Stimulated activated naive CD8-positive, alpha-beta T cell treated with anti-CD3 and anti-CD28 coated beads, Interleukin-15, Interleukin-2, amounts not matched to agents 100 U/mL and 50 U/mL, for 24 hours (primary cell): ENCODE measurements around the gene RAB11FIP3.
"Not testable (repeated sequence)": the region's sequence is repeated elsewhere in the genome, so short reads cannot be mapped to it uniquely, and the experiment has no call there.

Source experiments
- ATAC-seq: fragments of 150-1000 bp; cut with Tn5 transposase; one replicate; pipeline ENCODE4 v1.10.0; 2021
- DNase-seq: peaks from one replicate; pipeline ENCODE4 v3.0.0; 2021

The RAB11FIP3 gene, protein sequence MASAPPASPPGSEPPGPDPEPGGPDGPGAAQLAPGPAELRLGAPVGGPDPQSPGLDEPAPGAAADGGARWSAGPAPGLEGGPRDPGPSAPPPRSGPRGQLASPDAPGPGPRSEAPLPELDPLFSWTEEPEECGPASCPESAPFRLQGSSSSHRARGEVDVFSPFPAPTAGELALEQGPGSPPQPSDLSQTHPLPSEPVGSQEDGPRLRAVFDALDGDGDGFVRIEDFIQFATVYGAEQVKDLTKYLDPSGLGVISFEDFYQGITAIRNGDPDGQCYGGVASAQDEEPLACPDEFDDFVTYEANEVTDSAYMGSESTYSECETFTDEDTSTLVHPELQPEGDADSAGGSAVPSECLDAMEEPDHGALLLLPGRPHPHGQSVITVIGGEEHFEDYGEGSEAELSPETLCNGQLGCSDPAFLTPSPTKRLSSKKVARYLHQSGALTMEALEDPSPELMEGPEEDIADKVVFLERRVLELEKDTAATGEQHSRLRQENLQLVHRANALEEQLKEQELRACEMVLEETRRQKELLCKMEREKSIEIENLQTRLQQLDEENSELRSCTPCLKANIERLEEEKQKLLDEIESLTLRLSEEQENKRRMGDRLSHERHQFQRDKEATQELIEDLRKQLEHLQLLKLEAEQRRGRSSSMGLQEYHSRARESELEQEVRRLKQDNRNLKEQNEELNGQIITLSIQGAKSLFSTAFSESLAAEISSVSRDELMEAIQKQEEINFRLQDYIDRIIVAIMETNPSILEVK

DNA sequence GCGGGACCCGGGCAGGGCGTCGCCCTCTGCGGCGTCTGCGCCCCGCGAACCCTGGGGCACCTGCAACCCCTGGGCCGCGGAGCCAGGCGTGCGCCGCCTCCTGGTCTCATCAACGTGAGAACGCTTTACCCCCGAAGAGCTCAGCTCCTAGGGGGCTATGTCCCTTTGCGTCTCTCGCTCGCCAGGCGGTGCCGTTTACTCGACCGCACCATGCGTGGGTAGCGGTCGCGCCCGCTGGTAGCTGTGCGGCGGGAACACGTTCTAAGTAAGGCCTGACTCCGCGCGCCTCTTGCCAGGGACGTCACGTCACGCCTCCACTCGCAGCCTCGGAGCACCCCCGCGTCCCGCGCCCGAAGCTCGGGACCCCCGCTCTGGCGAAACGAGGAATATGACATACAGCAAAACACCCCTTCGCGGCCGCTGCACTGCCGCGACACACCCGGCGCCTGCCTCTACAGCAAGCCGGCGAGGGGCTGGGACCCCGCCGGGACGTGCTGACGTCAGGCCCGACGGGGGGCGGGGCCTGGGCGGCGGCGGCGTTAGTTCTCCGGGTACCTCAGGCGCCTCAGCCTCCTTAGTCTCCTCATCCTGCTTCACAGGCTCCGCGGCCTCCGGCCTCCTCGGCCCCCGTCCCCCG lies at the start of gene RAB11FIP3:
Gene RAB11FIP3 (plus strand): TSS at position 568 of the 637 bp plus-strand sequence. CDS start 358 bp downstream, outside the sequence.
- peak; percentile 89 for DNase-seq
- ATAC-seq: peak; percentile 94

DNA sequence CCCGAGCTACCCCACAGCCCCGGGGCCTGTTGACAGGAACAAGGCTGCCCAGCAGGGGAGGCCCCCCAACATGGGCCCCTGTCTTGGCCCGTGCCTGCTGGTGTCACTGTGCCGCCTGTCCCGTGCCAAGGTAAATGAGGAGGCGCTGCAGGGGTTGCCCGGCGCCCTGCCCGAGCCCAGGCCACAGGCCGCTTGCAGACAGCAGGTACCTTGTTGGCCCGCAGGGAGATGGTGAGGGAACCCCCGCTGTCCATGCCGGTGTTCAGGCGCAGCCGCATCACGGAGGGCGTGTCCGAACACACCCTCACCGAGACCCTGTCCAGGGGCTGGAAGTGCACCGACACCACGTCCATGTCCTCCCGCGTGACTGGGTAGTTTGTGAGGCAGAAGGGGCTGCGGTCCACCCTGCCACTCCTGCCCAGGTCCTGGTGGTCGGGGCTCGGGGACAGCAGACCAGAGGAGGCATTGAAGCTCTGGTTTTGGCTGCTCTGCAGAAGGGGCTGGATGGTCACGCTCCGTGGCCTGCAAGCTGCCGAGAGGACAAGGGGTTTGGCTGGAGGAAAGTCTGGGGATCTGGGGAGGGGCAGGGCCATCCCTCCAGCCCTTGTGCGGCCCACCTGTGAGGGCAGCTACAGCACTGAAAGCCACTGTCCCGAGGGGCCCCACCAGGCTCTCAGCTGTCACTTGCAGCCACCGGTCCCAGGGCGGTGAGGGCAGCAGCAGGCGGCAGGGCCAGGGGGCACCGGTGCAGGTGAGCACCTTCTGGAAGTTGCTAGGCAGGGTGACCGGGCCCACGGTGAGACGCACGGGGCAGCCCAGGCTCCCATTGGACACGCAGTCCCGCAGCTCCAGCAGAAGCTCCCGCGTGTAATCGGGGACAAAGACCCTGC lies 49.3 kb upstream of the RAB11FIP3 start:
- no peak for ATAC-seq
- DNase-seq: no peak

DNA sequence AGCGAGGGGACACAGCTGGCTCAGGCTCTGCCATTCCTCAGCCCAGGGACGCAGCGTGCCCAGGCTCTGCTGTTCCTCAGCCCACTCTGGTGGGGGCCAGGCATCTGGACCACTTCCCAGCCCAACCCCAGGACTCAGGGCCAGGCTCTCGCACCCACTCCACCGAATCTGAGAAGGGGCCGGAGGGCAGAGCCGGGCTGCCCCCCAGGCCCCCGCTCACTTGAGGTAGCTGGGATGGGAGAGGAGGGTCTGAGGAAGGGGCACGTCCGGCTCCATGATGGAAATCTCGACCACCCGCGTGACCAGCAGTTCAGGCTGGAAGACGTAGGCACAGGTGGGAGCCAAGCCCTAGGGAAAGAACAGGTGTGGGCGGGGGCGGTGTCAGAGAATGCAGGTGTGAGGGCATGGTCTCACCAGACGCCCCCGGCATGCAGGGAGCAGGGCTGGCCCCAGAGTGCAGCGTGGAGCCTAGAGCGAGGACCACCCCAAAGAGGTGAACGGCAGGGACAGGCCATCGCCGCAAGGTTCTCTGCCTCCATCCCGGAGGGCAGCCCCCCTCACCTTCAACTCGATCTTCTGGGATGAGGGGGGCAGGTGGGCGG lies 48.5 kb upstream of the RAB11FIP3 start:
- no peak for ATAC-seq
- no peak for DNase-seq

DNA sequence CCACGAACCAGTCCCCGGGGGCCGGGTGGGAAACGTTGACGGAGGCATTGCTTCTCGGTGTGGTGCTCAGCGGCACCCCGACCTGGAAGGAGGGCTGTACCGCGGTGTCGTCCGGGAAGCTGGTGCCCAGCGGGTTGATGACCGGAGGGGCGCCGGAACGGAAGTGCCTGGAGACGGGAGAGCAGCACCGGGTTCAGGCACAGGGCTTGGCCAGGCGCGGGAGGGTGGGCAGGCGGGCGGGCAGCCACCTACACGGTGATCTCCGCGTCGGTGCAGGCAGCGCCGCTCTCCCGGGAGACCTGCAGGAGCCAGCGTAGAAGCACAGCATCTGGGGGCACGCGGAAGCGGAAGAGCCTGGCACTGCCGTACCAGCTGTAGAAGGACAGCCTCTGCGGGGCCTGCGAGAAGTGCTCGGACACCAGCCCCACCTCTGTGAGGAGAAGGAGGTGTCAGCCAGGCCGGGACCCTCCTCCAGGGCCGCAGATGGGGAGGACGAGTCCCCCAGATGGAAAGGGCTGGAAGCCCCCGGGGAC lies 48.0 kb upstream of the RAB11FIP3 start:
- ATAC-seq (no peak), DNase-seq (no peak)

DNA sequence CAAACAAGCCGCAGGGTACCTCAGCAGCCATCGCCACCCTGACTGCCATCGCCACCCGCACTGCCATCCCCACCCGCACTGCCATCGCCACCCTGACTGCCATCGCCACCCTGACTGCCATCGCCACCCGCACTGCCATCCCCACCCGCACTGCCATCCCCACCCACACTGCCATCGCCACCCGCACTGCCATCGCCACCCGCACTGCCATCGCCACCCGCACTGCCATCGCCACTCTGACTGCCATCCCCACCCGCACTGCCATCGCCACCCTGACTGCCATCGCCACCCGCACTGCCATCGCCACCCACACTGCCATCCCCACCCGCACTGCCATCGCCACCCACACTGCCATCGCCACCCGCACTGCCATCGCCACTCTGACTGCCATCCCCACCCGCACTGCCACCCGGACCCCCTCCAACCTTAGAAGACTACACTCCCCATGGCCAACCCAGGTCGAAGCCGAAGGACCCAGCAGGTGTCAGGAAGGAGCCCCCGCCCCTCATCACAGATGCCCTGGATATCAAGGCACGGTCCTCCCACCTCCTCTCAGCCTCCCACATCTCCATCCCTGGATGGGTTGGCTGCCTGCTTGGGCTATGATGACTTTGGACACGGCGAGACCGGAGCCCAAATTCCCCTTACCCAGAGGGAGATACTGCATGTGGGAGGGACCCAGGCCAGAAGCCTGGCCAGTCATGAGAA lies 47.2 kb upstream of the RAB11FIP3 start:
- not testable (repeated sequence) for DNase-seq, ATAC-seq

DNA sequence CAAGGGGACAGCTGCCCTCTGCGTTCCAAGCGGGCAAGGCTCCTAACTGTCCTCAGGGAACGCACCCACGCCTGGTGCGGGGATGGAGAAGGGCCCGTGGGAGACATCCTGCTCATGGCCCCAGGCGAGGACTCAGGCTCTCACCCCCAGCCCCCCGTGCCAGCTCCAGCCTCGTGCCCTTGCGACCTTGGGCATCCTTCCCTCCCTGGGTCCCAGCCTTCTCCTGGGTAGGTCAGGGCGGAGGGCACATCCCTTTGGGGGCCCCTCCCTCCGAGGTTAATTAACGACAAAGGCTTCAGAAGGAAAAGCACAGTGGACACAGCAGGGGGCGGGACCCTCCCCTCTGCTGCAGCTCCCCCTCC lies 46.6 kb upstream of the RAB11FIP3 start:
- no peak for DNase-seq
- ATAC-seq: no peak

DNA sequence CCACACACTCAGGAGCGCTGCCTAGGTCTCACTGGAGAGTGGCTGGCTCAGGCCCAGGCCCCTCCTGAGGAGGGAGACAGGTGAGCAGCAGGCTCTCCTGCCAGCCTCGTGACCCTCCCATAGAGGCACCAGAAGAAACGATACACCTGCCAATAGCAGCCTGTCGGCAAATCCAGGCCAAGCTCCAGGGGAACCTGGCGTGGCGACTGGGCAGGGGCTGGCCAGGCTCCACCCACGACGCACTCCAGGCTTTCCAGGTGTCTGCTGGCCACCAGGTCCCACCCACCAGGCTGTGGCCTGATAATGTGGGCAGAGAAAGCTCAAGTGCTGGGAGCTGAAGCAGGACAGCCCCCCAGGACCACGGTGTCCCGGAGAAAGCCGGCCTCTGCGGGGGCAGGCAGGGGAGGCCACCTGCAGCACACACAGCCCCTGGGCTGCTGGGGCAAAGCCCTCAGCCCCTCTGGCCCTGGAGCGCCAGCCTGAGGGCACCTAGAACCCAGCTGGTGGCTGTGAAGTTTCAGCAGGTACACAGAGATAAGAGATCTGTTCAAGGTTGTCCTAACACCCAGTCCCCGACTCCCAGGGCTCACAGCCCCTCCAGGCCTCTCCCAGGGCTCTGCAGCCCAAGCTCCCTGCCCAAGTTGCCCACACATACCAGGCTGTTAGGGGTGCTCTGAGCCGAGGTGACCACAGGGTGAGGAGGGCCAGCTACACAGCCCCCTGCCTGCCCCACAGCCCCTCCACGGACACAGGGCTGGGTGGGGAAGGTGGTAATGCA lies 46.1 kb upstream of the RAB11FIP3 start:
- no peak for DNase-seq
- no peak for ATAC-seq

DNA sequence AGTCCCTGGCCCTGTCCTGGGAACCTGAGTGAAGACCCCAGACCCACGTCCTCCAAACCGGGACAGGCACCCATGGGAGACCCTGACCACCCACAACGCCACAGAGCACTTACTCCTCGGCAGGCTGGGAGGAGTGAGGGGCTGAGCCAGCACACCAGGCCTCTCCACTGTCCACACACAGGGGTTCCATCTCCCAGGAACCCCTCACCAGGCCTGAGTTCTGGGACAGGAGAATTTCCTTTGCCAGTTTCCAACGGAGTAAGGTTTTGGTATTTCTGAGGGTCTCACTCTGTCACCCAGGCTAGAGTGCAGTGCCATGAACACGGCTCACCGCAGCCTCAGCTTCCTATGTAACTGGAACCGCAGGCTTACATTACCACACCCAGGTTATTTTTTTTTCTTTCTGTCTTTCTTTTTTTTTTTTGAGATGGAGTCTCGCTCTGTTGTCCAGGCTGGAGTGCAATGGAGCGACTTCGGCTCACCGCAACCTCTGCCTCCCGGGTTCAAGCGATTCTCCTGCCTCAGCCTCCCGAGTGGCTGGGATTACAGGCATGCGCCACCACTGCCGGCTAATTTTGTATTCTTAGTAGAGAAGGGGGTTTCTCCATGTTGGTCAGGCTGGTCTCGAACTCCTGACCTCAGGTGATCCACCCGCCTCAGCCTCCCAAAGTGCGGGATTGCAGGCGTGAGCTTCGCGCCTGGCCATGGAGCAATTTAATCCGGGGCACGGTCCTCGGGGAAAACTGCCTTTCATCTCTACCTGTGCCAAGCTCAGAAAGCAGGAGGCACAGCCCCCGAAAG lies 45.3 kb upstream of the RAB11FIP3 start:
- DNase-seq: no peak
- no peak for ATAC-seq

DNA sequence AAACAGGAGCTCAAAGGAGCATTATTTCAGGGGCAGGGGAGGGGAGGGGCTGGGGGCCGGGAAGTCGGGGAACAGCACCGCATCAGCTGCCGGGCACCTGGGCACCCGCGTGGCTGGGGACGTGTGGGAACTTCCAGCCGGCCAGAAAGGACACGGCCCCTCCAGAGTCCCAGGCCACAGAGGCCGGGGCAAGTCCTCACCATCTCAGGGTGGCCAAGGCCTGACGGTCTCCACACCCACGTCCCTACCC lies 44.8 kb upstream of the RAB11FIP3 start:
- no peak for ATAC-seq
- no peak for DNase-seq

DNA sequence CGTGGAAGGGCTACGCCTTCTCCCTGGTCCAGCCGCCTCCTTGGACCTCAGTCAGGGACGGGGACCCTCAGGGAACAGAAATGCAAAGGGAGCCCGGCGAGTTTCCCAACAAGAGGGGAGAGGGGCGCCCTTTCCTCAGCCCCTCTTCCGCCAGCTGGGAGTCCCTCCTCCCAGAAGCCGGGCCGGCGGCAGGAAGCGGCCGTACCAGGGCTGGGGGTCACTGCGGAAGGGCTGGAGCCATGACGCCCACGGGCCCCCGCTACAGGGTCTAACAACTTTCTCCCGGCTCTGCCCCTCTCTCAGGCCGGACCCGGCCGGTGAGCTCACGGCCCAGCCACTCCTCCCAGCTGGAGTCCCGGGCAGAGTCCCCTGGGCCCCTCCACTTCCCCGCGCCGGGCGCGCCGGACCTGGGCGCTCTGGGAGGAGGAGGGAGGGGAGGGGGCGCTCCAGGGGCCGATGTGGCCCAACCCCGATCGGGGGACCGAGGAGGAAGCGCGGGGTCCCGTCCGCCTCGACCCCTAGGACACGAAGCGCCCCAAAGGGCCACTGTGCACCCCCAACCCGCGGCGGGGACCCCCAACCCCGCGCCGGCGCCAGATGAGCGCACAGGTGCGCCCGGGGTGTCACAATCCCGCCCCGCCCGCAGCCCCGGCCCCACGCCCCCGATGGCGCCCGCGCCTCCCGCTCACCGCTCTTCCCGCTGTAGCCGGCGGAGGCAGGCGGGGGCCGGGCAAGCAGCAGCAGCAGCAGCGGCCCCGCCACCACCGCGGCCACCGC lies 44.2 kb upstream of the RAB11FIP3 start:
- ATAC-seq (peak; percentile 41), DNase-seq (peak; percentile 39)

DNA sequence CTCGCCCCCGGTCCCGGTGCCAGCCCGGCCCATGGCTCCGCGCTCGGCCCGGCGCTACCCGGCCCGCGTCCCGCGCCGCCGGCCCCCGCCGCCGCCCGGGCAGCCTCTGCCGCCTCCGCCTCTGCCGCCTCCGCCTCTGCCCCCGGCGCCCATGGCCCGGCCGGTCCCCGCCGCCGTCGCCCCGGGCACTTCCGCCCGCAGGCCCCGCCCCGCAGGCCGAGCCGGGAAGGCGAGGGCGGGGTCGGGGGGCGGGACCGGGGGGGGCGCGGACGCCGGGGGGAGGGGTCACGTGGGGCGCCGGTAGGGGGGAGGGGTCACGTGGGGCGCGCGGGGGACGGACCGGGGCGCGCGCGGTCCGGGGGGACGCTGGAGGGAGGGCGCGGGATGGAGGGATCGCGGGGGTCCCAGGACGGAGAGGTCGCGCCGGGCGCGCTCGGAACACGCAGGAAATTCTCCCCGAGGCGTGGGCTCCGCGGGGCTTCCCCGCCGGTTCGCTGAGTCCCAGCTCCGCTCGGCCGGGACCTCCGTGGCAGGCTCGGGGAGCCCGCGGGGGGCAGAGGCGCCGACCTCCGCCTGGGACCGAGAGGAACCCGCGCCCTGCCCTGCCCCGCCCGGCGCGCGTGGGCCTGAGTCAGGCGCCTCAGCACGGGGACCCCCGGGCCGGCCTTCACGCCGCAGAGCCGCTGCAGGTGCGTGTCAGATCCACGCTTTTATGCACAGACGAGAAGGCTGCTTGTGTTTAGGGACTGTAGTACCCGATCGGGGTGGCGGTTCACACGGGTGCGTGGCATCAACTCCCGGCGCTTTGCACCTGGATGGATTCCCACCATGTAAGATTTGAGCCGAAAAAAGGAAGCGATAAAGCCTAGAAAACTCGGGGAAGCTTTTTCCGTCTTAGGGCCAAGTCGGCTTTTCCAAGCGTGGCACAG lies 43.4 kb upstream of the RAB11FIP3 start, which contains the start of gene PGAP6:
Gene PGAP6 (minus strand): TSS at position 190 of the 929 bp plus-strand sequence. CDS start 157 bp downstream, at position 33.
- DNase-seq (peak; percentile 78), ATAC-seq (peak; percentile 49)

DNA sequence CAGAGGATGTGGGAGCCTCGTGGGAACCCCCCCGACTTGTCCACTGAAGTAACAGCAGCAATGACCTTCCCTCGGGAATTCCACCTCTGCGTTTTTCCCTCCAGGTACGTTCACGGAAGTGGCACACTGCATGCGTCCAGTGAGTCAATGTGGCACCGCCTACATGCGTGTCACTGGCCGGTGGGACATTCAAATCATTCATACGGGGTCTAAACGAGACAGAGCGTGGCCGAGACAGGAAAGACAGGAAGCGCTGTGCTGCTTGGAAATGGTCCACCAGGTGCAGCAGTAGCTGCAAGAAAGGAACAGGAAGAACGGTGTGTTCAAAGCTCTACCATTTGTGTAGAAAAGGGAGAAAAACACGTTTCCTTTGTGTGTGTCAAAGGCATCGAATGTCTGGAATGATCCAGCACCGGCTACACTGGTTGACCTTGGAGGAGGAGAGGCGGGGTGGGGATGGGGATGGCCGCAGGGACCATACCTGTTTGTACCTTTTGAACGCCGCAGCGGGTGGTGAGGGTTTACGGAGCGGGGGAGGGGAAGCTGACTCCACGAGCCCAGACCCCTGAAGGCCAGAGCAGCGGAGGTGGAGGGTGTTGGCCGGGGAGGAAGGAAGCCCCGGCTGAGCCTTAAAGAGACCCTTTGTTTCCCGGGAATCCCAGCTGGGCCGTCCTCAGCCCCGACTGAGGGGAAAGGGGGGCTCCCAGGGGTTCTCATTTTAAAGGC lies 42.0 kb upstream of the RAB11FIP3 start:
- ATAC-seq (peak; percentile 65), DNase-seq (peak; percentile 70)

DNA sequence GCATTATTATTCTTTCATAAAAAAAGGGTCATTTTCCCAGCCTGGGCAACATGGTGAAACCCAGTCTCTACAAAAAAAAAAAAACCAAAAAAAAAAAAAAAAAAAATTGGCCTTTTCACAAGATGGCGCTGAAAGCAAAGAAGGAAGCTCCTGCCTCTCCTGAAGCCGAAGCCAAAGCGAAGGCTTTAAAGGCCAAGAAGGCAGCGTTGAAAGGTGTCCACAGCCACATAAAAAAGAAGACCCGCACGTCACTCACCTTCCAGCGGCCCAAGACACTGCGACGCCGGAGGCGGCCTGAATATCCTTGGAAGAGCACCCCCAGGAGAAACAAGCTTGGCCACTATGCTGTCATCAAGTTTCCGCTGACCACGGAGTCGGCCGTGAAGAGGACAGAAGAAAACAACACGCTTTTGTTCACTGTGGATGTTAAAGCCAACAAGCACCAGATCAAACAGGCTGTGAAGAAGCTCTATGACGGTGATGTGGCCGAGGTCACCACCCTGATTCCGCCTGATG lies 38.8 kb upstream of the RAB11FIP3 start:
- DNase-seq (no peak), ATAC-seq (no peak)

DNA sequence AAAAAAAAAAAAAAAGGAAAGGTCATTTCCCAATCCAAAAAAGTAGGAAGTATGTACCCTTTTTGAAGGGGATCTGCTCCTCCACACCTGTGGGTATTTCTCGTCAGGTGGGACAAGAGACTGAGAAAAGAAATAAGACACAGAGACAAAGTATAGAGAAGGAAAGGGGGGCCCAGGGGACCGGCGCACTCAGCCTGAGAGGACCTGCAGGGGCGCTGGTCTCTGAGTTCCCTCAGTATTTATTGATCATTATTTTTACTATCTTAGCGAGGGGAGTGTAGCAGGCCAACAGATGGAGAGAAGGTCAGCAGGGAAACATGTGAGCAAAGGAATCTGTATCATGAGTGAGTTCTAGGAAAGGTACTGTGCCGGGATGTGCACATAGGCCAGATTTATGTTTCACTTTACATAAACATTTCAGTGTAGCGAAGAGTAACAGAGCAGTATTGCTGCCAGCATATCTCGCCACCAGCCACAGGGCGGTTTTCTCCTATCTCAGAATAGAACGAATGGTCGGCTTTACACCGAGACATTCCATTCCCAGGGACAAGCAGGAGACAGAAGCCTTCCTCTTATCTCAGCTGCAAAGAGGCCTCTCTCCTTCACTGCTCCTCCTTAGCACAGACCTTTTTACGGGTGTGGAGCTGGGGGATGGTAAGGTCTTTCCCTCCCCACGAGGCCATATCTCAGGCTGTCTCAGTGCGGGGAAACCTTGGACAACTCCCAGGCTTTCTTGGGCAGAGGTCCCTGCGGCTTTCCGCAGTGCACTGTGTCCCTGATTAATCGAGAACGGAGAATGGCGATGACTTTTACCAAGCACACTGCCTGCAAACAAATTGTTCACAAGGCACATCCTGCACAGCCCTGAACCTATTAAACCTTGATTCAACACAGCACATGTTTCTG lies 37.4 kb upstream of the RAB11FIP3 start:
- ATAC-seq, DNase-seq: not testable (repeated sequence)

DNA sequence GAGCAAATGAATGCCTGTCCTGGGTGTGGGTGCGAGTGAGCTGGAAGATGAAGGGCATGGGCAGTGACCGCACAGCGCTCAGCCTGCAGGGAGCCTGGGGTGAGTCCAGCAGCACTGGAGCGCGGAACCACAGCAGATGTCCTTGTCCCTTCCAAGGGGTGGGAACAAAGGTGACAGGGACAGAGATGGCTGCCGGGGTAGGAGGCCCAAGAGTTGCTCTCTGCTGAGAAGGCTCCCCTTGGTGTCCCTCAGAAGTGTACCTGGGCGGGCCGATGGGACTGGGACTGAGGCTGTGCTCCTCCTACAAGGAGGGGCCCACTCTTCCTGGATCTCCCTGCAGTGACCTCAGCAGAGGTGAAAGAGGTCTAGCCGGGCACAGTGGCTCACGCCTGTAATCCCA lies 36.1 kb upstream of the RAB11FIP3 start:
- ATAC-seq (no peak), DNase-seq (no peak)
